GM21619 (cell line): Measurements from ENCODE around the gene PCDHA11.

Source experiments
- ATAC-seq: cut with Tn5 transposase; IDR thresholded peaks from one replicate; pipeline ENCODE4 v1.9.1; 2021; ENCODE audit not compliant: unreplicated experiment

Gene PCDHA11

GRCh38 chr5:140916325-140916724 is 47.6 kb downstream of the PCDHA11 start:
- no peak for ATAC-seq
